ENCODE data around the gene AFAP1.
A peak's percentile ranks its signal among the peaks of the same experiment; 100 is the strongest.

AFAP1 gene

GRCh38 chr4:7863911-7864681, 75.6 kb downstream of the AFAP1 start:
- peak; percentile 25 for DNase-seq

- no peak for DNase-seq
Observed at GRCh38 chr4:7862561-7863192, 77.0 kb downstream of the AFAP1 start.

GRCh38 chr4:7861440-7861881, 78.2 kb downstream of the AFAP1 start:
- no peak for DNase-seq

GRCh38 chr4:7860600-7861163, 79.0 kb downstream of the AFAP1 start:
- DNase-seq: no peak

- no peak for DNase-seq
Observed at GRCh38 chr4:7859326-7859725, 80.3 kb downstream of the AFAP1 start.

- DNase-seq: no peak
Observed at GRCh38 chr4:7858498-7858897, 81.2 kb downstream of the AFAP1 start.

- DNase-seq: no peak
Observed at GRCh38 chr4:7857993-7858392, 81.7 kb downstream of the AFAP1 start.

GRCh38 chr4:7857238-7857701, 82.4 kb downstream of the AFAP1 start:
- no peak for DNase-seq

- DNase-seq: no peak
Observed at GRCh38 chr4:7855731-7856130, 83.9 kb downstream of the AFAP1 start.

GRCh38 chr4:7854697-7855370, 84.8 kb downstream of the AFAP1 start:
- DNase-seq: peak; percentile 69

- no peak for DNase-seq
Observed at GRCh38 chr4:7854216-7854615, 85.4 kb downstream of the AFAP1 start.

GRCh38 chr4:7853271-7853670, 86.4 kb downstream of the AFAP1 start:
- DNase-seq: no peak

- peak; percentile 63 for DNase-seq
Observed at GRCh38 chr4:7852568-7853185, 87.0 kb downstream of the AFAP1 start.

- DNase-seq: no peak
Observed at GRCh38 chr4:7850489-7850888, 89.2 kb downstream of the AFAP1 start.

GRCh38 chr4:7847206-7847605, 92.5 kb downstream of the AFAP1 start:
- DNase-seq: no peak

- peak; percentile 26 for DNase-seq
Observed at GRCh38 chr4:7845493-7846128, 94.0 kb downstream of the AFAP1 start.

- DNase-seq: no peak
Observed at GRCh38 chr4:7844594-7844991, 95.1 kb downstream of the AFAP1 start.

- peak; percentile 87 for DNase-seq
Observed at GRCh38 chr4:7843831-7844593, 95.6 kb downstream of the AFAP1 start.

GRCh38 chr4:7842384-7843279, 97.0 kb downstream of the AFAP1 start:
- DNase-seq: no peak

GRCh38 chr4:7841894-7842293, 97.8 kb downstream of the AFAP1 start:
- no peak for DNase-seq

- DNase-seq: no peak
Observed at GRCh38 chr4:7841071-7841470, 98.6 kb downstream of the AFAP1 start.

Measured in activated CD4-positive, alpha-beta T cell treated with anti-CD3 and anti-CD28 coated beads for 48 hours (primary cell).